GM12864 (cell line): Measurements from ENCODE around the gene FAM131C.

Source experiments
- DNase-seq: peaks from one replicate; pipeline ENCODE4 v3.0.0-alpha.2; 2011; ENCODE audit warnings: low read depth
- H3K4me3 ChIP-seq: 2 replicates; pipeline ENCODE4 v1.5.1; 2011; ENCODE audit warnings: mild to moderate bottlenecking, low read depth, low read length, control low read depth
- CTCF ChIP-seq: IDR thresholded peaks from 2 replicates; pipeline ENCODE4 v1.5.1; 2011; ENCODE audit warnings: low read depth, mild to moderate bottlenecking, moderate library complexity, low read length, control low read depth, inconsistent platforms; ENCODE audit errors: missing control alignments

The FAM131C gene

GRCh38 chr1:16077406-16078245 is 4.2 kb upstream of the FAM131C start:
- TF ChIP-seq CTCF = no peak
- no peak overlapping the region for H3K4me3 ChIP-seq
- no peak for DNase-seq

- no peak for TF ChIP-seq CTCF
- DNase-seq = no peak
- no peak overlapping the region for H3K4me3 ChIP-seq
Measured at GRCh38 chr1:16076865-16077238, 3.4 kb upstream of the FAM131C start.

GRCh38 chr1:16076031-16076864 is 2.8 kb upstream of the FAM131C start:
- no peak for DNase-seq
- no peak for TF ChIP-seq CTCF
- no peak overlapping the region for H3K4me3 ChIP-seq

GRCh38 chr1:16075337-16076030 is 2.0 kb upstream of the FAM131C start:
- no peak for DNase-seq
- no peak for TF ChIP-seq CTCF
- no peak overlapping the region for H3K4me3 ChIP-seq

GRCh38 chr1:16074217-16074616 is 766 bp upstream of the FAM131C start:
- no peak for DNase-seq
- no peak overlapping the region for H3K4me3 ChIP-seq
- no peak for TF ChIP-seq CTCF

- H3K4me3 ChIP-seq = no peak overlapping the region
- no peak for TF ChIP-seq CTCF
- no peak for DNase-seq
Measured at GRCh38 chr1:16072616-16073484, 601 bp downstream of the FAM131C start.
